ENCODE results near the gene HRH3.

- TF ChIP-seq POLR2A (IDR thresholded peaks at IDR 0.05; ENCODE audit: extremely low read depth, insufficient read length) = no peak
- TF ChIP-seq, protein P1, sequence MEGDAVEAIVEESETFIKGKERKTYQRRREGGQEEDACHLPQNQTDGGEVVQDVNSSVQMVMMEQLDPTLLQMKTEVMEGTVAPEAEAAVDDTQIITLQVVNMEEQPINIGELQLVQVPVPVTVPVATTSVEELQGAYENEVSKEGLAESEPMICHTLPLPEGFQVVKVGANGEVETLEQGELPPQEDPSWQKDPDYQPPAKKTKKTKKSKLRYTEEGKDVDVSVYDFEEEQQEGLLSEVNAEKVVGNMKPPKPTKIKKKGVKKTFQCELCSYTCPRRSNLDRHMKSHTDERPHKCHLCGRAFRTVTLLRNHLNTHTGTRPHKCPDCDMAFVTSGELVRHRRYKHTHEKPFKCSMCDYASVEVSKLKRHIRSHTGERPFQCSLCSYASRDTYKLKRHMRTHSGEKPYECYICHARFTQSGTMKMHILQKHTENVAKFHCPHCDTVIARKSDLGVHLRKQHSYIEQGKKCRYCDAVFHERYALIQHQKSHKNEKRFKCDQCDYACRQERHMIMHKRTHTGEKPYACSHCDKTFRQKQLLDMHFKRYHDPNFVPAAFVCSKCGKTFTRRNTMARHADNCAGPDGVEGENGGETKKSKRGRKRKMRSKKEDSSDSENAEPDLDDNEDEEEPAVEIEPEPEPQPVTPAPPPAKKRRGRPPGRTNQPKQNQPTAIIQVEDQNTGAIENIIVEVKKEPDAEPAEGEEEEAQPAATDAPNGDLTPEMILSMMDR (IDR thresholded peaks at IDR 0.05; ENCODE audit: low read depth, low read length) = no peak
Observed at GRCh38 chr20:62237514-62237800, 17.4 kb upstream of the HRH3 start.
